ENCODE measurements around the gene MAST3. TPM values are rescaled to one million over a fixed set of nuclear protein-coding genes. Genes with fewer than 3 reads are reported as not detected.

Gene MAST3
- total RNA-seq, 1 experiment from 2014 or later: 14.2 TPM

- no peaks in the 10 kb centered on the region for H3K9me3 ChIP-seq (ENCODE audit: control insufficient read depth in 1 of 2, insufficient read depth in 1 of 2, low read depth in 1 of 2, low read length in 2 of 2)
- H3K9me2 ChIP-seq (ENCODE audit: insufficient read depth): no peaks in the 10 kb centered on the region
- no peak overlapping the region for H3K27ac ChIP-seq (ENCODE audit: low read depth, low read length)
- CTCF ChIA-PET: no interaction called here
- intact Hi-C loops (cut with micrococcal nuclease): no loop called here
- H3K4me3 ChIP-seq (replicated peaks in 1 of 2; ENCODE audit: low read depth in 1 of 2, low read length in 2 of 2): no peak overlapping the region
- peaks cover 10% of the 10 kb centered on the region; the same call in 1 of the 2 replicates for H3K79me2 ChIP-seq (ENCODE audit: insufficient read depth, low read length)
- peaks cover 11 to 20% of the 10 kb centered on the region in 2 experiments for H3K4me1 ChIP-seq (ENCODE audit: control insufficient read depth in 1 of 2, insufficient read depth in 2 of 2, low read length in 2 of 2)
- H2AFZ ChIP-seq (ENCODE audit: low read depth, low read length, poor library complexity, severe bottlenecking): no peak overlapping the region
- DNase-seq (ENCODE audit: low read depth, low spot score) (no peak), ATAC-seq (no peak)
- no peak for TF ChIP-seq JUND (IDR thresholded peaks at IDR 0.05)
- no peak for TF ChIP-seq ZBTB33 (IDR thresholded peaks at IDR 0.05; ENCODE audit: extremely low read depth, insufficient replicate concordance, low read length)
- TF ChIP-seq EZH2phosphoT487 (IDR thresholded peaks at IDR 0.05; ENCODE audit: borderline replicate concordance): no peak
- TF ChIP-seq SIN3A (IDR thresholded peaks at IDR 0.05; ENCODE audit: low read depth): no peak
- TF ChIP-seq TCF7L2 (IDR thresholded peaks at IDR 0.05; ENCODE audit: borderline replicate concordance, extremely low read depth, insufficient read depth, insufficient read length): no peak
- TF ChIP-seq POLR2A (IDR thresholded peaks at IDR 0.05; ENCODE audit: borderline replicate concordance, extremely low read depth, insufficient read depth, insufficient read length): no peak
- TF ChIP-seq EZH2 (IDR thresholded peaks at IDR 0.05): no peak
- TF ChIP-seq POLR2AphosphoS5 (IDR thresholded peaks at IDR 0.05; ENCODE audit: low read depth, low read length): no peak
- TF ChIP-seq RAD21 (IDR thresholded peaks at IDR 0.05; ENCODE audit: low read depth): no peak
- no peak for TF ChIP-seq ELF1 (IDR thresholded peaks at IDR 0.05; ENCODE audit: borderline replicate concordance, low read depth)
- no peak for TF ChIP-seq ATF3 (IDR thresholded peaks at IDR 0.05)
- no peak for TF ChIP-seq FOSL1 (IDR thresholded peaks at IDR 0.05; ENCODE audit: low read depth)
- no peak overlapping the region for H3K4me2 ChIP-seq (ENCODE audit: low read length)
- RAD21 ChIA-PET (ENCODE audit: low non-redundant PET in 1 of 2, low total read pairs in 2 of 2, uncharacterized antibody in 2 of 2, unreplicated experiment in 2 of 2): interaction anchor here in 1 of 2 experiments (0.6 kb wide), 1 partner anchor 74 kb away, joined by 3 read pairs; no protein-coding TSS in a partner anchor
- H3K27me3 ChIP-seq (ENCODE audit: insufficient read depth, low read length): no peaks in the 10 kb centered on the region
- no TSS peak for BruUV-seq (replicated peaks)
- H3K36me3 ChIP-seq (ENCODE audit: control insufficient read depth in 1 of 2, insufficient read depth in 2 of 2, low read length in 2 of 2): peaks cover 6 to 19% of the 10 kb centered on the region in 2 experiments; a peak in 3 of 4 replicates
- H3K9ac ChIP-seq (ENCODE audit: low read length): no peak overlapping the region
- H4K20me1 ChIP-seq (ENCODE audit: insufficient read depth): no peaks in the 10 kb centered on the region
- POLR2A ChIA-PET: no interaction called here
Observed at GRCh38 chr19:18171605-18172327, 74.2 kb downstream of the MAST3 start.

Measured in HCT116 (cell line).